GM13976 (cell line): Measurements from ENCODE around the gene EFEMP2.
A peak's percentile ranks its signal among the peaks of the same experiment; 100 is the strongest.
"Not testable (repeated sequence)": the region's sequence is repeated elsewhere in the genome, so short reads cannot be mapped to it uniquely, and the experiment has no call there.

ENCODE experiments used
- DNase-seq: peaks from one replicate; pipeline ENCODE4 v3.0.0; 2012; ENCODE audit warnings: low spot score
- CTCF ChIP-seq: IDR thresholded peaks from 2 replicates; pipeline ENCODE4 v1.5.1; 2012; ENCODE audit warnings: borderline replicate concordance, mild to moderate bottlenecking; ENCODE audit not compliant: insufficient read depth; ENCODE audit errors: extremely low read depth, missing control alignments, control extremely low read depth
- in situ Hi-C: fragments of 300-500 bp; cut with MboI; formaldehyde crosslinking; loops from one replicate; pipeline ENCODE4 v1.12.0; 2022; ENCODE audit warnings: low sequenced_read_pairs, mixed read lengths, inconsistent platforms; ENCODE audit not compliant: unreplicated experiment

EFEMP2 gene

GRCh38 chr11:65852508-65853245 is 19.9 kb downstream of the EFEMP2 start:
- in situ Hi-C loops = no loop called here
- no peak for TF ChIP-seq CTCF
- no peak for DNase-seq

- DNase-seq = no peak
- in situ Hi-C loops = no loop called here
- no peak for TF ChIP-seq CTCF
These were observed 20.6 kb downstream of the EFEMP2 start for GRCh38 chr11:65851811-65852507.

DNA sequence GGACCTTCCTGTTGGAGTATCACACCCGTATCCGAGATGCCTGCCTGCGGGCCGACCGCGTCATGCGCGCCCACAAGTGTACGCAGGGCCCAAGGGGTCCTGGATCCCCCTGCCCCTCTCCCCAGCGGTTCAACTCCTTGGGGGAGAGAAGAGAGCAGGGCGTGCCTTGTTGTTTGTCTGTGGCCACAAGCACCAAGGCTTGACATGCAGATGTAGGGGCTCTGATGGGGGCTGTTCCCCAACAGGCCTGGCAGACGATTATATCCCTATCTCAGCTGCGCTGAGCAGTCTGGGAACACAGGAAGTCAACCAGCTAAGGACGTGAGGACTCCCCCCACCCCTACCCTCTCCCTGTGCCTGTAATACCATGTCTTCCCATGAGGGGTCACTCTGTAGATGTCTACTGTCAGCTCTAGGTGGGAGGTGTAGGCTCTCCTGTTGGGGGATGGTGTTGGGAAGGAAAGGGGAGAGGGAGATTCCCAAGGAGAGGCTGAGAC is 21.5 kb downstream of the EFEMP2 start:
- in situ Hi-C loops = no loop called here
- TF ChIP-seq CTCF = no peak
- peak; percentile 55 for DNase-seq

- DNase-seq = peak; percentile 30
- TF ChIP-seq CTCF = no peak
- in situ Hi-C loops = no loop called here
These were observed 22.1 kb downstream of the EFEMP2 start for GRCh38 chr11:65850217-65851082.

DNA sequence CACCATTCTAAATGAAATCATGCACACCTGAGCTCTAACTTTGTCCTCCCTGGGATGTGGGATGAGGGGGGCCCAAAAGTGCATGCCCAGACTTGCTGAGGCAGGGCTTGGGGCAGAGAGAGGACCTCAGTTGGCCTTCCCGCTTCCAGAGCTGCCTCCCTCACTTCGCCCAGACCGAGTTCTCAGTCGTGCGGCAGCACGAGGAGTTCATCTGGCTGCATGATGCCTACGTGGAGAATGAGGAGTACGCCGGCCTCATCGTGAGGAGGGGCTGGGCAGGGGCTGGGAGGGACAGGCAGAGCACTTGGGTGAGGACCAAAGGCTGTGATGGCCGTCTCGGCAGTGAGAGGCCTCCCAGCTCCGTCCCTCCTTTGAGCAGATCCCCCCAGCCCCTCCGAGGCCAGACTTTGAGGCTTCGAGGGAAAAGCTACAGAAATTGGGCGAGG is 22.8 kb downstream of the EFEMP2 start:
- peak; percentile 21 for DNase-seq
- in situ Hi-C loops = no loop called here
- no peak for TF ChIP-seq CTCF

- no peak for TF ChIP-seq CTCF
- peak; percentile 19 for DNase-seq
- in situ Hi-C loops = no loop called here
These were observed 23.2 kb downstream of the EFEMP2 start for GRCh38 chr11:65849366-65849765.

- in situ Hi-C loops, DNase-seq: not testable (repeated sequence)
These were observed 23.9 kb downstream of the EFEMP2 start for GRCh38 chr11:65848693-65849092.
